Measurements from ENCODE around the gene MAD2L2.

Gene MAD2L2

DNA sequence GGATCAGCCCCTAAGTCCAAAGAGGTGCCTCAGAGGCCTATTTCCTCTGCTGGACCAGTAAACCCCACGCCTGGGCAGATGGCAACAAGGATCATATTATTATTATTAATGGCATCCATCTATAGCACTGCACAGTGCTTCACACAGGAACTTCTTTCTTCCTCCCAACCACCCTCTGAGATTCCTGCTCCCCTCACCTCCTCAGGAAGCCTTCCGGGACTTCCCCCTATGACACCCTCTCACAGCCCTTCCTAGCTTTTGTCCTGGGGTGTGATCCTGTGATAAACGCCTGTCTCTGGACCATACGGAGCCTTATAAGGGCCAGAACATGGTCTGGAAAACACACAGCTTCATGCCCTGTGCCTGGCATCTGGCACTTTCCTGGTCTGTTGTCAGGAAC, 29.9 kb downstream of the MAD2L2 start:
- in situ Hi-C loops (cut with MboI; ENCODE audit: low sequenced_read_pairs, unreplicated experiment) = loop anchor here (10.0 kb wide), 1 partner anchor 64 kb away; no protein-coding TSS in a partner anchor
- no peak for DNase-seq (ENCODE audit: low spot score)
- TF ChIP-seq, protein P1, sequence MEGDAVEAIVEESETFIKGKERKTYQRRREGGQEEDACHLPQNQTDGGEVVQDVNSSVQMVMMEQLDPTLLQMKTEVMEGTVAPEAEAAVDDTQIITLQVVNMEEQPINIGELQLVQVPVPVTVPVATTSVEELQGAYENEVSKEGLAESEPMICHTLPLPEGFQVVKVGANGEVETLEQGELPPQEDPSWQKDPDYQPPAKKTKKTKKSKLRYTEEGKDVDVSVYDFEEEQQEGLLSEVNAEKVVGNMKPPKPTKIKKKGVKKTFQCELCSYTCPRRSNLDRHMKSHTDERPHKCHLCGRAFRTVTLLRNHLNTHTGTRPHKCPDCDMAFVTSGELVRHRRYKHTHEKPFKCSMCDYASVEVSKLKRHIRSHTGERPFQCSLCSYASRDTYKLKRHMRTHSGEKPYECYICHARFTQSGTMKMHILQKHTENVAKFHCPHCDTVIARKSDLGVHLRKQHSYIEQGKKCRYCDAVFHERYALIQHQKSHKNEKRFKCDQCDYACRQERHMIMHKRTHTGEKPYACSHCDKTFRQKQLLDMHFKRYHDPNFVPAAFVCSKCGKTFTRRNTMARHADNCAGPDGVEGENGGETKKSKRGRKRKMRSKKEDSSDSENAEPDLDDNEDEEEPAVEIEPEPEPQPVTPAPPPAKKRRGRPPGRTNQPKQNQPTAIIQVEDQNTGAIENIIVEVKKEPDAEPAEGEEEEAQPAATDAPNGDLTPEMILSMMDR (IDR thresholded peaks at IDR 0.05; ENCODE audit: borderline replicate concordance, control extremely low read depth, extremely low read depth, insufficient read depth, missing control alignments) = no peak

DNA sequence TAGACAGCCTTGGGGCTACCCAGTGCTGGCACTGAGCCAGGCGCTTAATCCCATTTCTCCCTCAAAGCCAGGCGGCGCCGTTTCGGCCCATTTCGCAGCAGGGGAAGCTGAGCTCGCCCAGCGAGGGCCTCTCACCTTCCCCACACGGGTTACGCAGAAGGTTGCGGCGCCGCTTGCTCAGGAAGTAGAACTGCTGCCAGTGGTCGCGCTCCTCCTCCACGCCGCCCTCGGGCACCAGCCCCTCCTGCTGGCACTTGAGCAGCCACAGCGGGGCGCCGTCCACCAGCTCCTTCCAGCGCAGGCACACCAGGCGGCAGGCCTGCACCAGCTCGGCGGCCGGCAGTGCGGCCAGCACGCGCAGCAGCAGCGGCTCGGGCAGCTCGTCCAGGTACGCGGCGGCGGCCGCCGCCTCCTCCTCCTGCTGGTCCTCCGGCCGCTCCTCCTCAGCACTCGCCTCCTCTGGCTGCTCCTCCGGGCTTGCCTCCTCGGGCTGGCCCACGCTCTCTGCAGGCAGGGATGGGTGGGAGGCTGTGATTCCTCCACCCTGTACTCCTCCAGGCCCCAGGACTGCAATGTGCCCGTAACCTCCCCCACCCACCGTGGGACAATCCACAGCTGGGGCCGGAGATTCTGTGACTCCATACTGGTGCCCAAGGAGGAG, 30.5 kb downstream of the MAD2L2 start:
- peak; percentile 84 for DNase-seq (ENCODE audit: low spot score)
- TF ChIP-seq, protein P1 (IDR thresholded peaks at IDR 0.05; ENCODE audit: borderline replicate concordance, control extremely low read depth, extremely low read depth, insufficient read depth, missing control alignments) = peak; percentile 86
- in situ Hi-C loops (cut with MboI; ENCODE audit: low sequenced_read_pairs, unreplicated experiment) = loop anchor here (10.0 kb wide), 1 partner anchor 64 kb away; no protein-coding TSS in a partner anchor

- DNase-seq (ENCODE audit: low spot score) = no peak
- in situ Hi-C loops (cut with MboI; ENCODE audit: low sequenced_read_pairs, unreplicated experiment) = loop anchor here (10.0 to 25.0 kb wide), 3 partner anchors 65 to 587 kb away; partner anchors contain the start of gene SRM
- TF ChIP-seq, protein P1 (IDR thresholded peaks at IDR 0.05; ENCODE audit: borderline replicate concordance, control extremely low read depth, extremely low read depth, insufficient read depth, missing control alignments) = no peak
Observed at GRCh38 chr1:11649624-11650330, 31.2 kb downstream of the MAD2L2 start.

DNA sequence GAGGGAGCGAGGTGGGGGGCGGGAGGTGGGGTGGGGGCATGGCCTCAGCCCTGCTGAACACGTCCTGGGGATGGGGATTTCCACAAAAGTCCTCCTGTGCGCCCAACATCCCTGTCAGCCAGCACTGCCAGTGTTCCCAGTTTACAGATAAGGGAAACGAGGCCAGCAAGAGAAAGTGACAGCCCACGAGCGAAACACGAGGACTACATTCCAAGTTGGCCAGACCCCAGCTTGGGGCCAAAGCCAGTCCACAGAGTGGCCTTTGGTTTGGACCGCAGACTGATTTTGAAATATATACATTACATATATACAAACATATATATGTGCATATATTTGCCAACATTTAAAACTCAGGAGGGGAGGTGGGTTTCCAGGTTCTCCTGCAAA, 31.7 kb downstream of the MAD2L2 start:
- TF ChIP-seq, protein P1 (IDR thresholded peaks at IDR 0.05; ENCODE audit: borderline replicate concordance, control extremely low read depth, extremely low read depth, insufficient read depth, missing control alignments) = no peak
- no peak for DNase-seq (ENCODE audit: low spot score)
- in situ Hi-C loops (cut with MboI; ENCODE audit: low sequenced_read_pairs, unreplicated experiment) = loop anchor here (25.0 kb wide), 2 partner anchors 337 to 587 kb away; partner anchors contain the start of gene SRM

GRCh38 chr1:11648732-11649158, 32.2 kb downstream of the MAD2L2 start:
- in situ Hi-C loops (cut with MboI; ENCODE audit: low sequenced_read_pairs, unreplicated experiment) = loop anchor here (25.0 kb wide), 2 partner anchors 336 to 586 kb away; partner anchors contain the start of gene SRM
- DNase-seq (ENCODE audit: low spot score) = no peak
- TF ChIP-seq, protein P1 (IDR thresholded peaks at IDR 0.05; ENCODE audit: borderline replicate concordance, control extremely low read depth, extremely low read depth, insufficient read depth, missing control alignments) = no peak

DNA sequence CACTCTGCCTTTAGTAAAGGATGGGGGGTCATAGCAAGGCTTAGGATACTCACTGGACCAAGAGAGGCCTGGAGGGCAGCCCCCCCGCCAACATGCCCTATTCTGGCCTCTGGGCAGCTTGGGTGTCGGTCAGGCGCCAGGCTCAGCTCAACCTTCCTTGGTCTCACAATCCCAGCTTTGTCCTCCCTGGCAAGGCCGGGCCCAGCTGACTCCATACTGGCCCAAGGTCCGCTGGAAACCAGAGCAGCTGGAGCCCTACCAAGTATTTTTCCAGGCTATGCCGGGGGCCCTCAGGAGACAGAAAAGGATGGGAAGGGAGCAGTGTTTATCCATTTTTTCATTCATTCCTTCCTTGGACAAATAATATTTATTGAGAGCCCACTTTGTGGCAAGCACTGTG, 32.9 kb downstream of the MAD2L2 start:
- DNase-seq (ENCODE audit: low spot score) = no peak
- in situ Hi-C loops (cut with MboI; ENCODE audit: low sequenced_read_pairs, unreplicated experiment) = loop anchor here (25.0 kb wide), 2 partner anchors 336 to 586 kb away; partner anchors contain the start of gene SRM
- TF ChIP-seq, protein P1 (IDR thresholded peaks at IDR 0.05; ENCODE audit: borderline replicate concordance, control extremely low read depth, extremely low read depth, insufficient read depth, missing control alignments) = no peak

Measured in GM13976 (cell line).